ENCODE results near the gene GPN1. TPM values are rescaled to one million over a fixed set of nuclear protein-coding genes. Genes with fewer than 3 reads are reported as not detected.

GPN1 gene
- total RNA-seq (2021) (35.9 to 38.4 TPM (median 37.8 TPM) in 3 replicates), Bru-seq, nascent RNA (percentile 74 among the genes with signal in this experiment)
- long read RNA-seq, experiment 1, transcript GPN1-212 (14 exons, 1,832 nt) = major isoform, 346 of 409 reads
- long read RNA-seq, experiment 1, partial matches to known transcripts = 5 of 409 reads
- long read RNA-seq, experiment 1, other reads (novel, unspliced or antisense) = 58 of 409 reads
- long read RNA-seq, experiment 2, transcript GPN1-212 (14 exons, 1,832 nt) = major isoform, 30 of 59 reads
- long read RNA-seq, experiment 2, partial matches to known transcripts = 11 of 59 reads
- long read RNA-seq, experiment 2, other reads (novel, unspliced or antisense) = 18 of 59 reads
- long read RNA-seq, experiment 3, transcript GPN1-212 (14 exons, 1,832 nt) = major isoform, 233 of 318 reads
- long read RNA-seq, experiment 3, partial matches to known transcripts = 47 of 318 reads
- long read RNA-seq, experiment 3, other reads (novel, unspliced or antisense) = 38 of 318 reads

DNA sequence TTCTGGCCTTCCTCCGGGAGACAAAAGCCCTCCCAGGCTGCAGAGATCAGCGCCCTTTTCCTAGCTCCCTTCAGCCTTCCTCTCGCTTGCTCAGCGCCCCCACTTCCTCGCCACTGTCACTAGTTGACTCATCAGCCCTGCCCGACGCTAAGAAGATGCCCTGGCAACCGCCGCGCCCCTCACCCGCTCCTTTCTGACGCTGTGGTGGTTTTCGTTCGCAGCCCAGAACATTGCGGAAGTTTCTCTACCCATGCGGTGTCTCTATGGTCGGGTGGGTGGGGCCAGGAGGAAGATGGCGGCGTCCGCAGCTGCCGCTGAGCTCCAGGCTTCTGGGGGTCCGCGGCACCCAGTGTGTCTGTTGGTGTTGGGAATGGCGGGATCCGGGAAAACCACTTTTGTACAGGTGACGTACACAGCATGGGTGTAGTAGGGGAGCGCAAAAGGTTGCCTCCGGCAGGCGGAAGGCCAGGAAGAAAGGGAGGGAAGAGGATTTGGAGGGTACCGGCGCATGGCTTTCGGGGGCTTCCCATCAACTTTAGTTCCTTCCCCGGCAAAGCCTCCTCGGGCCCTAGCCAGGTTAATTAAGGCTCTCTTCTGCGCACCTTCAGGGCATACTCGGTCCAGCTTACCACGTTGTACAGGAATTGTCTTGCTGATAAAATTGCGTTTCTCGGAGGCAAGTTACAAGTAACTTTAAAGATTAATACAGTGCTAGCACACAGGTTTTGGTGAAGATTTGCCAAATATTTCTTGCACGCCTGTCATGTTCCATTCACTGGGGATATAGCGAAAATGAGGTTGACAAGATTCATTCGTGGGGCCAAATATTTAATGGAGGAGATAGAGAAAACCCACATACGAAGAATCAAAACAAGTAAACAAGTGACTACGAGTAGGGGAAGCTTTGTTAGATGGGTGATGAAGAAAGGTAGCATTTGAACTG, at the start of gene GPN1, which contains the start of gene CCDC121:
GPN1 (plus strand) TSS at position 284 of the 943 bp plus-strand sequence; CDS start at position 293, 9 bp downstream.
CCDC121 (minus strand) TSS at position 246 of the 943 bp plus-strand sequence. CDS start 1,213 bp downstream, outside the sequence.
- POLR2A ChIA-PET = interaction anchor here (1.0 to 1.4 kb wide), 2 partner anchors 221 to 249 kb away, joined by 3 read pairs; partner anchors contain the start of gene ZNF513
- H3K27me3 Mint-ChIP-seq (ENCODE audit: low read depth) = no peaks in the 10 kb centered on the region
- ATAC-seq (peak; percentile 99), DNase-seq (ENCODE audit: low spot score) (peak; percentile 83)
- H3K36me3 Mint-ChIP-seq = peaks cover 26% of the 10 kb centered on the region
- no peak within 1 kb of the TSS for H3K4me3 Mint-ChIP-seq
- H3K9me3 Mint-ChIP-seq = no peaks in the 10 kb centered on the region
- no peak within 1 kb of the TSS for H3K27ac Mint-ChIP-seq
- peaks cover 9% of the 10 kb centered on the region for H3K4me1 Mint-ChIP-seq
- CTCF ChIA-PET = interaction anchor here (0.9 to 1.2 kb wide), 2 partner anchors 55 to 257 kb away, joined by 3 read pairs; no protein-coding TSS in a partner anchor
- peak; percentile 86; the same call in 1 of the 2 replicates for TF ChIP-seq NFE2L1 (CRISPR knock-in tag; IDR thresholded peaks at IDR 0.05)
- TF ChIP-seq, protein P1, sequence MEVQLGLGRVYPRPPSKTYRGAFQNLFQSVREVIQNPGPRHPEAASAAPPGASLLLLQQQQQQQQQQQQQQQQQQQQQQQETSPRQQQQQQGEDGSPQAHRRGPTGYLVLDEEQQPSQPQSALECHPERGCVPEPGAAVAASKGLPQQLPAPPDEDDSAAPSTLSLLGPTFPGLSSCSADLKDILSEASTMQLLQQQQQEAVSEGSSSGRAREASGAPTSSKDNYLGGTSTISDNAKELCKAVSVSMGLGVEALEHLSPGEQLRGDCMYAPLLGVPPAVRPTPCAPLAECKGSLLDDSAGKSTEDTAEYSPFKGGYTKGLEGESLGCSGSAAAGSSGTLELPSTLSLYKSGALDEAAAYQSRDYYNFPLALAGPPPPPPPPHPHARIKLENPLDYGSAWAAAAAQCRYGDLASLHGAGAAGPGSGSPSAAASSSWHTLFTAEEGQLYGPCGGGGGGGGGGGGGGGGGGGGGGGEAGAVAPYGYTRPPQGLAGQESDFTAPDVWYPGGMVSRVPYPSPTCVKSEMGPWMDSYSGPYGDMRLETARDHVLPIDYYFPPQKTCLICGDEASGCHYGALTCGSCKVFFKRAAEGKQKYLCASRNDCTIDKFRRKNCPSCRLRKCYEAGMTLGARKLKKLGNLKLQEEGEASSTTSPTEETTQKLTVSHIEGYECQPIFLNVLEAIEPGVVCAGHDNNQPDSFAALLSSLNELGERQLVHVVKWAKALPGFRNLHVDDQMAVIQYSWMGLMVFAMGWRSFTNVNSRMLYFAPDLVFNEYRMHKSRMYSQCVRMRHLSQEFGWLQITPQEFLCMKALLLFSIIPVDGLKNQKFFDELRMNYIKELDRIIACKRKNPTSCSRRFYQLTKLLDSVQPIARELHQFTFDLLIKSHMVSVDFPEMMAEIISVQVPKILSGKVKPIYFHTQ (CRISPR knock-in tag; IDR thresholded peaks at IDR 0.05) = no peak
- 0 out of 2 replicates have a peak, but pooled peaks have one; percentile 44 for TF ChIP-seq MYBL2 (CRISPR knock-in tag; IDR thresholded peaks at IDR 0.05)
- TF ChIP-seq, protein P2, sequence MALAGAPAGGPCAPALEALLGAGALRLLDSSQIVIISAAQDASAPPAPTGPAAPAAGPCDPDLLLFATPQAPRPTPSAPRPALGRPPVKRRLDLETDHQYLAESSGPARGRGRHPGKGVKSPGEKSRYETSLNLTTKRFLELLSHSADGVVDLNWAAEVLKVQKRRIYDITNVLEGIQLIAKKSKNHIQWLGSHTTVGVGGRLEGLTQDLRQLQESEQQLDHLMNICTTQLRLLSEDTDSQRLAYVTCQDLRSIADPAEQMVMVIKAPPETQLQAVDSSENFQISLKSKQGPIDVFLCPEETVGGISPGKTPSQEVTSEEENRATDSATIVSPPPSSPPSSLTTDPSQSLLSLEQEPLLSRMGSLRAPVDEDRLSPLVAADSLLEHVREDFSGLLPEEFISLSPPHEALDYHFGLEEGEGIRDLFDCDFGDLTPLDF (CRISPR knock-in tag; IDR thresholded peaks at IDR 0.05) = peak; percentile 47; the same call in 1 of the 2 replicates
- TF ChIP-seq, protein P3, sequence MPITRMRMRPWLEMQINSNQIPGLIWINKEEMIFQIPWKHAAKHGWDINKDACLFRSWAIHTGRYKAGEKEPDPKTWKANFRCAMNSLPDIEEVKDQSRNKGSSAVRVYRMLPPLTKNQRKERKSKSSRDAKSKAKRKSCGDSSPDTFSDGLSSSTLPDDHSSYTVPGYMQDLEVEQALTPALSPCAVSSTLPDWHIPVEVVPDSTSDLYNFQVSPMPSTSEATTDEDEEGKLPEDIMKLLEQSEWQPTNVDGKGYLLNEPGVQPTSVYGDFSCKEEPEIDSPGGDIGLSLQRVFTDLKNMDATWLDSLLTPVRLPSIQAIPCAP (CRISPR knock-in tag; IDR thresholded peaks at IDR 0.05) = peak; percentile 40; the same call in 1 of the 2 replicates
- TF ChIP-seq, protein P4, sequence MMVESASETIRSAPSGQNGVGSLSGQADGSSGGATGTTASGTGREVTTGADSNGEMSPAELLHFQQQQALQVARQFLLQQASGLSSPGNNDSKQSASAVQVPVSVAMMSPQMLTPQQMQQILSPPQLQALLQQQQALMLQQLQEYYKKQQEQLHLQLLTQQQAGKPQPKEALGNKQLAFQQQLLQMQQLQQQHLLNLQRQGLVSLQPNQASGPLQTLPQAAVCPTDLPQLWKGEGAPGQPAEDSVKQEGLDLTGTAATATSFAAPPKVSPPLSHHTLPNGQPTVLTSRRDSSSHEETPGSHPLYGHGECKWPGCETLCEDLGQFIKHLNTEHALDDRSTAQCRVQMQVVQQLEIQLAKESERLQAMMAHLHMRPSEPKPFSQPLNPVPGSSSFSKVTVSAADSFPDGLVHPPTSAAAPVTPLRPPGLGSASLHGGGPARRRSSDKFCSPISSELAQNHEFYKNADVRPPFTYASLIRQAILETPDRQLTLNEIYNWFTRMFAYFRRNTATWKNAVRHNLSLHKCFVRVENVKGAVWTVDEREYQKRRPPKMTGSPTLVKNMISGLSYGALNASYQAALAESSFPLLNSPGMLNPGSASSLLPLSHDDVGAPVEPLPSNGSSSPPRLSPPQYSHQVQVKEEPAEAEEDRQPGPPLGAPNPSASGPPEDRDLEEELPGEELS (CRISPR knock-in tag; IDR thresholded peaks at IDR 0.05) = peak; percentile 72; the same call in 1 of the 2 replicates
- TF ChIP-seq, protein P5, sequence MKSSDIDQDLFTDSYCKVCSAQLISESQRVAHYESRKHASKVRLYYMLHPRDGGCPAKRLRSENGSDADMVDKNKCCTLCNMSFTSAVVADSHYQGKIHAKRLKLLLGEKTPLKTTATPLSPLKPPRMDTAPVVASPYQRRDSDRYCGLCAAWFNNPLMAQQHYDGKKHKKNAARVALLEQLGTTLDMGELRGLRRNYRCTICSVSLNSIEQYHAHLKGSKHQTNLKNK (CRISPR knock-in tag; IDR thresholded peaks at IDR 0.05) = no peak
- TF ChIP-seq, protein P6, sequence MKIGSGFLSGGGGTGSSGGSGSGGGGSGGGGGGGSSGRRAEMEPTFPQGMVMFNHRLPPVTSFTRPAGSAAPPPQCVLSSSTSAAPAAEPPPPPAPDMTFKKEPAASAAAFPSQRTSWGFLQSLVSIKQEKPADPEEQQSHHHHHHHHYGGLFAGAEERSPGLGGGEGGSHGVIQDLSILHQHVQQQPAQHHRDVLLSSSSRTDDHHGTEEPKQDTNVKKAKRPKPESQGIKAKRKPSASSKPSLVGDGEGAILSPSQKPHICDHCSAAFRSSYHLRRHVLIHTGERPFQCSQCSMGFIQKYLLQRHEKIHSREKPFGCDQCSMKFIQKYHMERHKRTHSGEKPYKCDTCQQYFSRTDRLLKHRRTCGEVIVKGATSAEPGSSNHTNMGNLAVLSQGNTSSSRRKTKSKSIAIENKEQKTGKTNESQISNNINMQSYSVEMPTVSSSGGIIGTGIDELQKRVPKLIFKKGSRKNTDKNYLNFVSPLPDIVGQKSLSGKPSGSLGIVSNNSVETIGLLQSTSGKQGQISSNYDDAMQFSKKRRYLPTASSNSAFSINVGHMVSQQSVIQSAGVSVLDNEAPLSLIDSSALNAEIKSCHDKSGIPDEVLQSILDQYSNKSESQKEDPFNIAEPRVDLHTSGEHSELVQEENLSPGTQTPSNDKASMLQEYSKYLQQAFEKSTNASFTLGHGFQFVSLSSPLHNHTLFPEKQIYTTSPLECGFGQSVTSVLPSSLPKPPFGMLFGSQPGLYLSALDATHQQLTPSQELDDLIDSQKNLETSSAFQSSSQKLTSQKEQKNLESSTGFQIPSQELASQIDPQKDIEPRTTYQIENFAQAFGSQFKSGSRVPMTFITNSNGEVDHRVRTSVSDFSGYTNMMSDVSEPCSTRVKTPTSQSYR (CRISPR knock-in tag; IDR thresholded peaks at IDR 0.05) = 0 out of 2 replicates have a peak, but pooled peaks have one; percentile 26
- TF ChIP-seq, protein P7, sequence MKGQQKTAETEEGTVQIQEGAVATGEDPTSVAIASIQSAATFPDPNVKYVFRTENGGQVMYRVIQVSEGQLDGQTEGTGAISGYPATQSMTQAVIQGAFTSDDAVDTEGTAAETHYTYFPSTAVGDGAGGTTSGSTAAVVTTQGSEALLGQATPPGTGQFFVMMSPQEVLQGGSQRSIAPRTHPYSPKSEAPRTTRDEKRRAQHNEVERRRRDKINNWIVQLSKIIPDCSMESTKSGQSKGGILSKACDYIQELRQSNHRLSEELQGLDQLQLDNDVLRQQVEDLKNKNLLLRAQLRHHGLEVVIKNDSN (CRISPR knock-in tag; IDR thresholded peaks at IDR 0.05) = peak; percentile 23; the same call in 1 of the 2 replicates
- TF ChIP-seq, protein P8, sequence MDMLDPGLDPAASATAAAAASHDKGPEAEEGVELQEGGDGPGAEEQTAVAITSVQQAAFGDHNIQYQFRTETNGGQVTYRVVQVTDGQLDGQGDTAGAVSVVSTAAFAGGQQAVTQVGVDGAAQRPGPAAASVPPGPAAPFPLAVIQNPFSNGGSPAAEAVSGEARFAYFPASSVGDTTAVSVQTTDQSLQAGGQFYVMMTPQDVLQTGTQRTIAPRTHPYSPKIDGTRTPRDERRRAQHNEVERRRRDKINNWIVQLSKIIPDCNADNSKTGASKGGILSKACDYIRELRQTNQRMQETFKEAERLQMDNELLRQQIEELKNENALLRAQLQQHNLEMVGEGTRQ (CRISPR knock-in tag; IDR thresholded peaks at IDR 0.05) = 0 out of 2 replicates have a peak, but pooled peaks have one; percentile 10
- TF ChIP-seq SP1 (CRISPR knock-in tag; conservative IDR thresholded peaks at IDR 0.05) = peak; percentile 95
- TF ChIP-seq EMX1 (CRISPR knock-in tag; IDR thresholded peaks at IDR 0.05) = no peak
- TF ChIP-seq, protein P9, sequence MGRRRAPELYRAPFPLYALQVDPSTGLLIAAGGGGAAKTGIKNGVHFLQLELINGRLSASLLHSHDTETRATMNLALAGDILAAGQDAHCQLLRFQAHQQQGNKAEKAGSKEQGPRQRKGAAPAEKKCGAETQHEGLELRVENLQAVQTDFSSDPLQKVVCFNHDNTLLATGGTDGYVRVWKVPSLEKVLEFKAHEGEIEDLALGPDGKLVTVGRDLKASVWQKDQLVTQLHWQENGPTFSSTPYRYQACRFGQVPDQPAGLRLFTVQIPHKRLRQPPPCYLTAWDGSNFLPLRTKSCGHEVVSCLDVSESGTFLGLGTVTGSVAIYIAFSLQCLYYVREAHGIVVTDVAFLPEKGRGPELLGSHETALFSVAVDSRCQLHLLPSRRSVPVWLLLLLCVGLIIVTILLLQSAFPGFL (CRISPR knock-in tag; IDR thresholded peaks at IDR 0.05; ENCODE audit: borderline replicate concordance) = 0 out of 2 replicates have a peak, but pooled peaks have one; percentile 53
- TF ChIP-seq, protein P10, sequence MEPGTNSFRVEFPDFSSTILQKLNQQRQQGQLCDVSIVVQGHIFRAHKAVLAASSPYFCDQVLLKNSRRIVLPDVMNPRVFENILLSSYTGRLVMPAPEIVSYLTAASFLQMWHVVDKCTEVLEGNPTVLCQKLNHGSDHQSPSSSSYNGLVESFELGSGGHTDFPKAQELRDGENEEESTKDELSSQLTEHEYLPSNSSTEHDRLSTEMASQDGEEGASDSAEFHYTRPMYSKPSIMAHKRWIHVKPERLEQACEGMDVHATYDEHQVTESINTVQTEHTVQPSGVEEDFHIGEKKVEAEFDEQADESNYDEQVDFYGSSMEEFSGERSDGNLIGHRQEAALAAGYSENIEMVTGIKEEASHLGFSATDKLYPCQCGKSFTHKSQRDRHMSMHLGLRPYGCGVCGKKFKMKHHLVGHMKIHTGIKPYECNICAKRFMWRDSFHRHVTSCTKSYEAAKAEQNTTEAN (CRISPR knock-in tag; IDR thresholded peaks at IDR 0.05) = peak; percentile 79; the same call in 1 of the 2 replicates
- no peak for TF ChIP-seq ELF4 (CRISPR knock-in tag; IDR thresholded peaks at IDR 0.05; ENCODE audit: low read depth)
- peak; percentile 78; the same call in 1 of the 2 replicates for TF ChIP-seq CREB1 (CRISPR knock-in tag; IDR thresholded peaks at IDR 0.05)
- TF ChIP-seq CBFB (CRISPR knock-in tag; IDR thresholded peaks at IDR 0.05; ENCODE audit: low read depth) = no peak
